Measurements from ENCODE around the gene SEC16A. TPM values are rescaled to one million over a fixed set of nuclear protein-coding genes. Genes with fewer than 3 reads are reported as not detected.

SEC16A gene
- total RNA-seq, 1 donor from 2014 or later: 52.2 TPM

- intact Hi-C loops (cut with DNase I): loop anchor here (10.0 kb wide), 1 partner anchor 51 kb away; the partner anchor contains the start of gene NOTCH1
- DNase-seq (ENCODE audit: low spot score) (no peak), ATAC-seq (peak; percentile 41)
Observed at GRCh38 chr9:136494012-136494411, 11.2 kb upstream of the SEC16A start.

GRCh38 chr9:136493567-136493971, 10.7 kb upstream of the SEC16A start:
- ATAC-seq (peak; percentile 32), DNase-seq (ENCODE audit: low spot score) (no peak)
- intact Hi-C loops (cut with DNase I): loop anchor here (10.0 kb wide), 1 partner anchor 51 kb away; the partner anchor contains the start of gene NOTCH1

DNA sequence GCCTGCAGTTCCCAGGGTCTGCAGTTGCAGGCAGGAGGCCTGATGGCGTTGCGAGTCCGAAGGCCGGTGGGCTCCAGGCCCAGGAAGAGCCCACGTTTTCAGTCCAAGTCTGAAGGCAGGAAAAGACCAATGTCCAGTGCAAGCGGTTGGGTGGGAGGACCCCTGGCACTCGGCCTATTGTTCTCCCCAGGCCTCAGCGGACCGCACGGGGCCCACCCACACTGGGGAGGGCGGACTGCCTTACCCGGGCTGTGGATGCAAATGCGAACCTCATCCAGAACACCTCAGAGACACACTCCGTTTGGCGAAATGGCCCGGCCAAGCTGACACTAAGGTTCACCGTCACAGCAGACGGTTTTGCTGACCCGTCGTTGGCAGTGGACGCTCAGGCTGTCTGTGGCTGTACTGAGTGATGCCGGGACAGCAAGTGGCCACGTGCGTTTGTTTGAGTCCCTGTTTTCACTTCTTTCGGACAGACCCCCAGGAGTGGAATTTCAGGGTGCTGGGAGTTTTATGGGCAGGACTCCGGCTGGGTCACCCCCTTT, 10.2 kb upstream of the SEC16A start:
- intact Hi-C loops (cut with DNase I): loop anchor here (10.0 kb wide), 1 partner anchor 52 kb away; the partner anchor contains the start of gene NOTCH1
- peak; percentile 34 for ATAC-seq
- DNase-seq (ENCODE audit: low spot score): peak; percentile 61

GRCh38 chr9:136489731-136490130, 6.9 kb upstream of the SEC16A start:
- ATAC-seq (no peak), DNase-seq (ENCODE audit: low spot score) (peak; percentile 58)
- intact Hi-C loops (cut with DNase I): loop anchor here (10.0 kb wide), 1 partner anchor 55 kb away; the partner anchor contains the start of gene NOTCH1

- ATAC-seq (peak; percentile 31), DNase-seq (ENCODE audit: low spot score) (peak; percentile 85)
- intact Hi-C loops (cut with DNase I): no loop called here
Observed at GRCh38 chr9:136488247-136489214, 5.7 kb upstream of the SEC16A start.

GRCh38 chr9:136487672-136488071, 4.8 kb upstream of the SEC16A start:
- intact Hi-C loops (cut with DNase I): loop anchor here (2.0 kb wide), 1 partner anchor 139 kb away; no protein-coding TSS in a partner anchor
- no peak for DNase-seq (ENCODE audit: low spot score)
- ATAC-seq: no peak

- ATAC-seq: no peak
- intact Hi-C loops (cut with DNase I): loop anchor here (2.0 kb wide), 1 partner anchor 140 kb away; no protein-coding TSS in a partner anchor
Observed at GRCh38 chr9:136486823-136487620, 4.2 kb upstream of the SEC16A start.

GRCh38 chr9:136486131-136486530, 3.3 kb upstream of the SEC16A start:
- intact Hi-C loops (cut with DNase I): loop anchor here (2.0 kb wide), 1 partner anchor 141 kb away; no protein-coding TSS in a partner anchor
- ATAC-seq: no peak
- no peak for DNase-seq (ENCODE audit: low spot score)

More at GRCh38 chr9:136486823-136487620, 4.2 kb upstream of the SEC16A start:
- no peak for DNase-seq (ENCODE audit: low spot score)

DNA sequence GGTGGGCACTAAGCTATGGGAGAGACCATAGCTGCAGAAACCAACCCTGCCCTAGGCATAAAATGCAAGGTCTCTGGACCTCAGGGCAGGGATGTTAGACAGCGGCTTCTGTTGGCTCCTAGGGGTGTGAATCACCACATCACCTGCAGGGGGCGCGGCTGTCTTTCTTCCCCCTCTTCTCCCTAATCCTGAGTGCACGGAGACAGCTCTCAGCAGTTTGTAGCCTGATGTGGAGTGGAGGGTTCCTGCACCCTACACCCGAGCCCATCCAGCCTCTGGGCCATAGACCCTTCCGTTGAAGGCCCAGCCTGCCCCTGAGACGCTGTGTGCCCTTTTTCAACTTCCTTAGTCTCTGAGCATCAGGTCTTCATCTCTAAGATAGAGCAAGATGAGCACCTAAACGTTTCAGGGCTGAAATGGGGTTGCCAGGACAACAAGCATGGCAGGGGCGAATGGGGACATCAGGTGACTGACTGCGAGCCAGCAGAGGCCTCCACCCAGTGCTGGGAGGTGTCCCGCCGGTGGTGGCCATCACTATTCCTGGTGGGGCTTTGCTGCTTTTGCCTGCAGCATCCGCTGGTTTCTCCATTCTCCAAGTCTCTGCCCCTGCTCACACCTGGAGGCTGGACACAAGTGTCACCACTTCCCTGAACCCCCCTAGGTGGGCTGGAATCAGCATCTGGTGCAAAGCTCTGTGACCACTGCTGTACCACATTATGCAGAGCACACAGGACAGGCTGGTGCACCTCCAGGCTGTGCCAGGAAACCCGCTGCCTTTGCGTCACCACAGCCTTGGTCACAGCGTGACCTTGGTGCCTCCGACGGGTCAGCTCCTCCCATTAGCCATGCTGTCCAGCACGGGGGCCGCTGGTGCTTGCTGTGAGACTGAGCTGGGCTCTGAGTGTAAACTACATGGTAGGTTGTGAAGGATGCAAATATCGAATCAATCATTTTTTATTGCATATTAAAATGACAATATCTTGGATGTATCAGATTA, 2.5 kb upstream of the SEC16A start:
- intact Hi-C loops (cut with DNase I): loop anchor here (2.0 kb wide), 1 partner anchor 141 kb away; no protein-coding TSS in a partner anchor
- DNase-seq (ENCODE audit: low spot score) (peak; percentile 91), ATAC-seq (peak; percentile 31)

DNA sequence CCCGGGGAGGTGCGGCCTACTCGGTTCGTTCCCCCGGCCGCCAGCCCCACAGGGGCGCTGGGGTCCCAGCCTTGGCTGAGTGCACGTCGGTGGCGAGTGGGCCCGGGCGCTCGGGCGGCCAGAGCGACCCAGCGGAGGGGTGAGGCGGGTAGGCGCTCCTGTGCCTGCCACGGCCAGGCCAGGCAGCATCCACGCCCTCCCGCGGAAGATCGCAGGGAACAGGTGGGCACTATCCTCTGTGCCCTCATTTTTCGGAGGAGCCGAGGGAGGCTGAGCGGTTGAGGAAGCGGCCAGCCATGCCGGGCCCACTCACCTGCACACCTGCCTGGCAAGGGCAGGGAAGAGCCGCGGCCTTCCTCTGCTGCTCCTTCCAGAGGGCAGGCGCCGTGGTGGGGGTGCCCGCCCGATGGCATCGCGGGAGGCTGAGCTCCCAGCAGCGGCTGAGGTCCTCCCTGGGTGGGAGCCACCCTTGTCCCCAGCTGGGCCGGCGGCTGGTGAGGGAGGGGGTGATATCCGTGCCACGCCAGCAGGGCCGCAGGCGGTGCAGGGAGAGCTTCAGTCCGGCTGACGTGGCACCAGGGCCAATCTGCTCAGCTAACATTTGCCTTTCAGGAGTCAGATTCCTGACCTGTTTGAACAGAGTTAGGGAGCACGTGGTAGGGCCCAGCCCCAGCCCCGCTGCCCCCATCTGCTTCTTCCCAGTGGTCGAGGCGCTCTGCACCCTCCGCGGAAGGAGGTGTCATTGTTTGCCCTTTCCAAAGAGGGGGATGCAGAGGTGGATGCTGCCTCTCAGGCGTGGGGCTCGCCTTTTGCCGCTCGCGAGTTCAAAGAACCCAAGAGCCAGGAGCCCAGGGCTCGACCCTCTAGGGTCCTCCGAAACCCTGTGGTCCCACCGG, 1.6 kb upstream of the SEC16A start:
- ATAC-seq (peak; percentile 0), DNase-seq (ENCODE audit: low spot score) (no peak)
- intact Hi-C loops (cut with DNase I): no loop called here

- ATAC-seq (peak; percentile 68), DNase-seq (ENCODE audit: low spot score) (peak; percentile 98)
- intact Hi-C loops (cut with DNase I): no loop called here
Observed at GRCh38 chr9:136483589-136484152, 831 bp upstream of the SEC16A start.

- intact Hi-C loops (cut with DNase I): no loop called here
- ATAC-seq (no peak), DNase-seq (ENCODE audit: low spot score) (no peak)
Observed at GRCh38 chr9:136482046-136482792, 621 bp downstream of the SEC16A start.

- intact Hi-C loops (cut with DNase I): no loop called here
Observed at GRCh38 chr9:136481558-136481957, 1.3 kb downstream of the SEC16A start.

DNA sequence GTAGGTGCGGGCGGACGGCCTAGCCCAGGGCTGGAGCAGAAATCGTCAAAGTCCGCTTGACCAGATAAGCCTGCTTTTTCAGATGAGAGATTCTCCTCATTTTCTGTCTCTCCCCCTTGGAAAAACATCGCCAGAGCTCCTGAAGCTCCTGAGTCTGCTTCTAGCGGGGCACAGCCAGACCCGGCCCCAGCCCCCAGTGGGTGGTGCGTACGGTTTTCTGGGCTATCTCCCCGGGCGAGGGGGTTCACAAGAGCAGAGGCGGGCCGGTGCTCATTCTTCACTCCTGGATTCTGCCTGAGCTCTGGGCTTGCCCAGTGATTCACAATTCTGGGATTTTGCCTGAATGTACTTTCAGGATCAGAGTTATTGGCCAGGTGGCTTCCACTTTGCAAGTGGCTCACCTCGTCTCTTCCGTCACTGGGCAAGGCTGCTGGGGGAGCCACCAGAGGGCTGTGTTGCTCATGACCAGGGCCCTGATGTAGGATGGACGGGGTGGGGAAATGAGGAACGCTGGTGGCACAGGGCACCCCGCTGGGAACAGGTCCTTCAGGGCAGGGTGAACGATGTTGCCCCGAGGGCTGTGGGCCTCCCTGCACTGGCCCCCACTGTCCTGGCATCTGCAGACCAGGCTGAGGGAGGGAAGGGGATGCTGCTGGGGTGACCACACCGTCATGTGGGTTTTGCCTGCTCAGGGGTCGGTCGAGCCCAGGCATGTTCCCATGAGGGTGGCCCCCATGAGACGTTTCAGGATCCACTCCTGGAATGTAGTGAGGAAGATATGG, 6.3 kb downstream of the SEC16A start:
- no peak for DNase-seq (ENCODE audit: low spot score)
- intact Hi-C loops (cut with DNase I): no loop called here
- ATAC-seq: no peak

More at GRCh38 chr9:136481558-136481957, 1.3 kb downstream of the SEC16A start:
- ATAC-seq (no peak), DNase-seq (ENCODE audit: low spot score) (no peak)
